Measurements from ENCODE around the gene RAMP1. TPM values are rescaled to one million over a fixed set of nuclear protein-coding genes. Genes with fewer than 3 reads are reported as not detected.
A peak's percentile ranks its signal among the peaks of the same experiment; 100 is the strongest.

The RAMP1 gene
- total RNA-seq, 2 experiments from 2014 or later: 0.64 to 3.9 TPM

GRCh38 chr2:237885111-237885930 is 25.9 kb downstream of the RAMP1 start:
- H3K9me3 Mint-ChIP-seq (ENCODE audit: low read depth): no peaks in the 10 kb centered on the region
- no peak overlapping the region for H3K4me3 Mint-ChIP-seq
- H3K4me1 Mint-ChIP-seq: no peaks in the 10 kb centered on the region
- DNase-seq (no peak), ATAC-seq (no peak)
- no peaks in the 10 kb centered on the region for H3K36me3 Mint-ChIP-seq
- H3K27me3 Mint-ChIP-seq: no peaks in the 10 kb centered on the region
- no peak overlapping the region for H3K27ac Mint-ChIP-seq
- CTCF ChIA-PET: interaction anchor here (1.1 kb wide), 1 partner anchor 10 kb away, joined by 3 read pairs; no protein-coding TSS in a partner anchor

DNA sequence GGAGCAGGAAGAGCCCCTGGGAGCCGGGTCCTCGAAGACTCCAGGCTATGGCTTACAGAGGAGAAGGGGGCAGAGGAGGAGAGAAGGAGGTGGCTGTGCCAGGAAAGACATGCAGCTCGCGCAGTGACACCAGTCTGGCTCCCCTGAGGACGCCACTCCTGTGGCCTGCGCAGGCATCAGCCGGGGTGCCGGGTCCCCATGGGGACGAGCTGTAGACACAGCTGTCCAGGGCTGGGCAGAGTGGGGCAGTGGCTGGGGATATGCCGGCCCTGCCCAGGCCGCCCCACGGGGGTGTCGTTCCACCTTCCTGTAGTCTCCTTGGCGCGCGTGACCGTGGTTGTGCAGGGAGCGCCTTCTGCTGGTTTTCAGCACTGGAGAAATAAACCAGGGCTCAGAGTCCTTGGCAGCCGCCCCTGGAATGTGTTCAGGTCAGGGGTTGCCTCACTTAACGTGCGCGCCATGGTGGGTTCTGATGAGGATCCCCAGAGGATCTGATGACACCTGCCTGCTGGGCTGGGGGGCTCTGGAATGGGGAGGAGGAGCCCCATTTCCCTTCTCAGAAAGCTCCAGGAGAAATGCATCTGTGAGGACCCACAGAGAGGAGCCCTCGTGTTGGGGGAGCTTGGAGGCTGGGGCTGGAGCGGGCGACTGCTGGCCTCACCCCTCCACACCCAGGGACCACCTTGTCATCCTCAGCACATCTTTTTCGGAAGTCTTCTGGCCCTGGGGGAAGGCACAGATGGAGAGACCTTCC is 26.7 kb downstream of the RAMP1 start:
- H3K36me3 Mint-ChIP-seq: no peaks in the 10 kb centered on the region
- CTCF ChIA-PET: no interaction called here
- ATAC-seq (no peak), DNase-seq (no peak)
- no peak overlapping the region for H3K4me3 Mint-ChIP-seq
- no peak overlapping the region for H3K27ac Mint-ChIP-seq
- no peaks in the 10 kb centered on the region for H3K27me3 Mint-ChIP-seq
- peaks cover 5% of the 10 kb centered on the region for H3K4me1 Mint-ChIP-seq
- H3K9me3 Mint-ChIP-seq (ENCODE audit: low read depth): no peaks in the 10 kb centered on the region

GRCh38 chr2:237886685-237887481 is 27.5 kb downstream of the RAMP1 start:
- ATAC-seq (no peak), DNase-seq (no peak)
- Mint-ChIP-seq H3K9me3 (ENCODE audit: low read depth) (no peaks in the 10 kb centered on the region), H3K4me1 (peaks cover 5% of the 10 kb centered on the region), H3K36me3 (no peaks in the 10 kb centered on the region), H3K27ac (no peak overlapping the region), H3K4me3 (no peak overlapping the region), H3K27me3 (no peaks in the 10 kb centered on the region)
- CTCF ChIA-PET: no interaction called here

- peaks cover 20% of the 10 kb centered on the region for H3K4me1 Mint-ChIP-seq
- CTCF ChIA-PET: no interaction called here
- H3K4me3 Mint-ChIP-seq: no peak overlapping the region
- no peak overlapping the region for H3K27ac Mint-ChIP-seq
- no peaks in the 10 kb centered on the region for H3K27me3 Mint-ChIP-seq
- no peaks in the 10 kb centered on the region for H3K36me3 Mint-ChIP-seq
- ATAC-seq (no peak), DNase-seq (no peak)
- no peaks in the 10 kb centered on the region for H3K9me3 Mint-ChIP-seq (ENCODE audit: low read depth)
These were observed 29.0 kb downstream of the RAMP1 start for GRCh38 chr2:237888389-237888788.

DNA sequence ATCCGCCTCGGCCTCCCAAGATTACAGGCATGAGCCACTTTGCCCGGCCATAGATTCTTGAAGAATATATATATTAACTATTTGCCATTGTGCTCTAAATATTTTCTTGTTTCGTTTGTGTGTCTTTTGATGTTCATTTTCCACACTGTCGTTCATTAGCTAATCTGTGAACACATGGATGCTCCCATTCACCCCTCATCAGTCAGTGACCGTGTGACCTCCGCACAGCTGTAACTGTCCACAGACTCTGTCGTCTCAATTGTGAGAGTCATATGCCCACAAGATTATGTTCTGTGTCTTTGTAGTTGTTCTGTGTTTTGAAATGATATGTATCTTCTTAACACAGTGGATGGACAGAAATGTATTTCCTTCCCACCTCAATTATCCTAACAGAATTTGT is 29.6 kb downstream of the RAMP1 start:
- H3K36me3 Mint-ChIP-seq: no peaks in the 10 kb centered on the region
- ATAC-seq: no peak
- no peak for DNase-seq
- no peaks in the 10 kb centered on the region for H3K9me3 Mint-ChIP-seq (ENCODE audit: low read depth)
- no peaks in the 10 kb centered on the region for H3K27me3 Mint-ChIP-seq
- H3K27ac Mint-ChIP-seq: no peak overlapping the region
- H3K4me3 Mint-ChIP-seq: no peak overlapping the region
- CTCF ChIA-PET: no interaction called here
- H3K4me1 Mint-ChIP-seq: peaks cover 22% of the 10 kb centered on the region

DNA sequence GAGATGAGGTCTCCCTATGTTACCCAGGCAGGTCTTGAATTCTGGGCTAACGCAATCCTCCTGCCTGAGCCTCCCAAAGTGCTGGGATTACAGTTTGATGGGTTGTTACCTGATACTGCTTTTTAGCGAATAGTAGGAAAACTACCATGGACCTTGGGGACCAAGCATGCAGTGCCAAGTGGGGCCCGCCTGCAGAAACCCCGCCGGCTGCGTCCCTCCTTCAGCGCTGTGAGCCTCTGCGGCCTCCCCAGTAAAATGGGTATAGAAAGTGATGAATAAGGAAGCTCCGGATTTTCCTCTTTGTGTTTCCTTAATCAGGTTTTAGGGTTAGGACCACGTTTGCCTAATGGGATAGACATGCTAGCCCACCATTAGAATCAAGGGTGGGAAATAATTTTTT is 30.4 kb downstream of the RAMP1 start:
- DNase-seq: no peak
- CTCF ChIA-PET: interaction anchor here (0.7 kb wide), 1 partner anchor 353 kb away, joined by 4 read pairs; no protein-coding TSS in a partner anchor
- no peak overlapping the region for H3K4me3 Mint-ChIP-seq

GRCh38 chr2:237892478-237892877 is 33.1 kb downstream of the RAMP1 start:
- DNase-seq: no peak
- H3K4me1 Mint-ChIP-seq: peaks cover 24% of the 10 kb centered on the region
- no peaks in the 10 kb centered on the region for H3K27me3 Mint-ChIP-seq
- H3K27ac Mint-ChIP-seq: no peak overlapping the region
- H3K4me3 Mint-ChIP-seq: no peak overlapping the region
- H3K9me3 Mint-ChIP-seq (ENCODE audit: low read depth): no peaks in the 10 kb centered on the region
- H3K36me3 Mint-ChIP-seq: no peaks in the 10 kb centered on the region
- CTCF ChIA-PET: interaction anchor here (0.6 kb wide), 1 partner anchor 167 kb away, joined by 3 read pairs; no protein-coding TSS in a partner anchor
- ATAC-seq: no peak

More for the DNA sequence above, 30.4 kb downstream of the RAMP1 start:
- Mint-ChIP-seq H3K27me3 (no peaks in the 10 kb centered on the region), H3K36me3 (no peaks in the 10 kb centered on the region), H3K9me3 (ENCODE audit: low read depth) (no peaks in the 10 kb centered on the region), H3K4me1 (peaks cover 22% of the 10 kb centered on the region), H3K27ac (no peak overlapping the region)
- no peak for ATAC-seq

DNA sequence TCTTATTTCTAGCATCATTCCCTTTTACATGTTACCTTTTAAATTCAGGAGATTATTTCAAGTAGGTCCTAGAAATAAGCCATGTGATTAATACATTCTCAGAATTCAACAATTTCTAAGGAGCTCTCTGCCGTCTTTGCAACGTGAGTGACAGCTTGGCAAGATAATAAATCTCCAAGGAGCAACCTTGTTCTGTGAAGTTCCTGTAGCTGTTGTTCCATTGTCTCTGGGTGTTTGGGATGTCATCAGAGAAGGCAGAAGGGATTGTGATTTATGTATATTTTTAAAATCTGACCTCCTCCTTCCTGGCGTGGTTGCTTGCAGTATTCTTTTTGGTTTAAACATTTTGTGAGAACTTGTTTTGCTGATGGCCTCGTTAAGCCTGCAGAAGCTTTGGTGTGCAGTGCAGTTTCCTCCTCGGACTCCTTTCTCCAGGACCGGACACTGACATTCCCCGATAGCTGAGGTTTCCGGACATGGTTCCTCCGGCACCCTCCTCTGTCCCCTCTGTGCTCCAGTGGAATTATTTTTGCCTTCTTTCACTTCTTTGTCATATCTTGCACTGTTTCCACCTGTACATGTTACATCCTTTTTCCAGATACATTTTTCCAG is 33.7 kb downstream of the RAMP1 start:
- ATAC-seq (no peak), DNase-seq (no peak)
- no peaks in the 10 kb centered on the region for H3K27me3 Mint-ChIP-seq
- no peaks in the 10 kb centered on the region for H3K36me3 Mint-ChIP-seq
- H3K9me3 Mint-ChIP-seq (ENCODE audit: low read depth): no peaks in the 10 kb centered on the region
- H3K27ac Mint-ChIP-seq: no peak overlapping the region
- H3K4me1 Mint-ChIP-seq: peaks cover 29% of the 10 kb centered on the region
- H3K4me3 Mint-ChIP-seq: no peak overlapping the region
- CTCF ChIA-PET: no interaction called here

- H3K36me3 Mint-ChIP-seq: no peaks in the 10 kb centered on the region
- H3K4me3 Mint-ChIP-seq: no peak overlapping the region
- no peak overlapping the region for H3K27ac Mint-ChIP-seq
- ATAC-seq (no peak), DNase-seq (no peak)
- CTCF ChIA-PET: no interaction called here
- no peaks in the 10 kb centered on the region for H3K27me3 Mint-ChIP-seq
- peaks cover 43% of the 10 kb centered on the region for H3K4me1 Mint-ChIP-seq
- no peaks in the 10 kb centered on the region for H3K9me3 Mint-ChIP-seq (ENCODE audit: low read depth)
These were observed 35.1 kb downstream of the RAMP1 start for GRCh38 chr2:237894396-237894979.

- ATAC-seq: no peak
- Mint-ChIP-seq H3K9me3 (ENCODE audit: low read depth) (no peaks in the 10 kb centered on the region), H3K36me3 (no peaks in the 10 kb centered on the region), H3K27ac (no peak overlapping the region), H3K4me3 (no peak overlapping the region), H3K4me1 (peaks cover 48% of the 10 kb centered on the region), H3K27me3 (no peaks in the 10 kb centered on the region)
- no peak for DNase-seq
- CTCF ChIA-PET: no interaction called here
These were observed 35.6 kb downstream of the RAMP1 start for GRCh38 chr2:237894986-237895543.

GRCh38 chr2:237895544-237896506 is 36.4 kb downstream of the RAMP1 start:
- Mint-ChIP-seq H3K27ac (no peak overlapping the region), H3K36me3 (no peaks in the 10 kb centered on the region), H3K27me3 (no peaks in the 10 kb centered on the region), H3K4me3 (no peak overlapping the region), H3K9me3 (ENCODE audit: low read depth) (no peaks in the 10 kb centered on the region), H3K4me1 (peaks cover 46% of the 10 kb centered on the region)
- DNase-seq (no peak), ATAC-seq (no peak)
- CTCF ChIA-PET: no interaction called here

DNA sequence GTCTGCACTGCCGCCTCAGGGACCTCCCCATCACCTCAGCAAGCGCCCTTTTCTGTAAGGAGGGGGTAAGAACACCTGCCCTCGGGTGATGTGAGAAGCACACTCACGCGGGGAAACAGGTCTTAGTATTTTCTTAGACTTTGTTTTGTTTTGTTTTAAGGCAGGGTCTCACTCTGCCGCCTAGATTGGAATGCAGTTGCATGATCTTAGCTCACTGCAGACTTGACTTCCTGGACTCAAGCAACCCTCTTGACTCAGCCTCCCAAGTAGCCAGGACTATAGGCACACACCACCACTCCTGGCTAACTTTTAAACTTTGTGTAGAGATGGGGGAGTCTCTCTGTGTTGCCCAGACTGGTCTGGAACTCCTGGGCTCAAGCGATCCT is 37.1 kb downstream of the RAMP1 start:
- DNase-seq (no peak), ATAC-seq (no peak)
- Mint-ChIP-seq H3K9me3 (ENCODE audit: low read depth) (no peaks in the 10 kb centered on the region), H3K4me3 (no peak overlapping the region), H3K27ac (peak overlapping the region; percentile 52), H3K36me3 (no peaks in the 10 kb centered on the region), H3K4me1 (peaks cover 52% of the 10 kb centered on the region), H3K27me3 (no peaks in the 10 kb centered on the region)
- CTCF ChIA-PET: no interaction called here
